Inflammatory macrophage (primary cell): ENCODE measurements around the gene CERT1.
"Not testable (repeated sequence)": the region's sequence is repeated elsewhere in the genome, so short reads cannot be mapped to it uniquely, and the experiment has no call there.

Source experiments
- DNase-seq, 2 donors: peaks; one replicate each; pipeline ENCODE4 v3.0.0-alpha.2; 2020 to 2022

The CERT1 gene

GRCh38 chr5:75522542-75522941 lies 11.1 kb upstream of the CERT1 start:
- no peak for DNase-seq

GRCh38 chr5:75522025-75522424 lies 10.6 kb upstream of the CERT1 start:
- DNase-seq, result no peak

- DNase-seq, result no peak
Observed at GRCh38 chr5:75521195-75521594, 9.8 kb upstream of the CERT1 start.

DNA sequence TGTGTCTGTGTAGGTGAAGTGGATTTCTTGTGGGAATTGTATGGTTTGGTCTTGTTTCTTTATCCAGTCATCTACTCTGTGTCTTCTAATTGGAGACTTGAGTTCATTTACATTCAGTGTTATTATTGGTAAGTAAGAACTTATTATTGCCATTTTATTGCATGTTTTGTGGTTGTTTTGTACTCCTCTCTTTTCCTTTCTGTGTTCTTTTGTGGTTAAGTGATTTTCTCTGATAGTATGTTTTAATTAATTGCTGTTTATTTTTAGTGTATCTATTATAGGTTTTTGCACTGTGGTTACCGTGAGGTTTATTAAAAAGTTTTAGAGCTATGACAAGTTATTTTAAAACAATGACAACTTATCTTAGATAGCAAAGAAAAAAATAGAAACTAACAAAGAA lies 8.3 kb upstream of the CERT1 start:
- no peak for DNase-seq

DNA sequence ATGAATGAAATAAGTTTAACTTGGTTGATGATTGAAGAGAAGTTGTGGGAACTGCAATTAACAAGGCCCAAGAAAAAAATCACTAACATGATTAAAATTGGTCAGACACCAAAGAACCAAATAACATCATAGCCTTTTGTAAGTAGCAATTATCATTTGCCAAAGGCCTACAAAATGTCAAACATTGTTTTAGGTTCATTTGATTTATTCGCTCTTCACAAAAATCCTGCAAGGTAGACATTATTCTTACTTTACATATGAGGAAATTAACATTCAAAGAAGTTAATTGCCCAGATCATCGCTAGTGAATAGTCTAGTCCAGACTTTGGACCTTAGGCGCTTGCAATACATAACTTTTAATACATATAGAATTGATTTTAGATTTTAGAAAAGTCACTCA lies 2.9 kb upstream of the CERT1 start:
- no peak for DNase-seq

GRCh38 chr5:75513841-75514240 lies 2.4 kb upstream of the CERT1 start:
- peak in 1 of 2 donors; percentile 7 for DNase-seq

DNA sequence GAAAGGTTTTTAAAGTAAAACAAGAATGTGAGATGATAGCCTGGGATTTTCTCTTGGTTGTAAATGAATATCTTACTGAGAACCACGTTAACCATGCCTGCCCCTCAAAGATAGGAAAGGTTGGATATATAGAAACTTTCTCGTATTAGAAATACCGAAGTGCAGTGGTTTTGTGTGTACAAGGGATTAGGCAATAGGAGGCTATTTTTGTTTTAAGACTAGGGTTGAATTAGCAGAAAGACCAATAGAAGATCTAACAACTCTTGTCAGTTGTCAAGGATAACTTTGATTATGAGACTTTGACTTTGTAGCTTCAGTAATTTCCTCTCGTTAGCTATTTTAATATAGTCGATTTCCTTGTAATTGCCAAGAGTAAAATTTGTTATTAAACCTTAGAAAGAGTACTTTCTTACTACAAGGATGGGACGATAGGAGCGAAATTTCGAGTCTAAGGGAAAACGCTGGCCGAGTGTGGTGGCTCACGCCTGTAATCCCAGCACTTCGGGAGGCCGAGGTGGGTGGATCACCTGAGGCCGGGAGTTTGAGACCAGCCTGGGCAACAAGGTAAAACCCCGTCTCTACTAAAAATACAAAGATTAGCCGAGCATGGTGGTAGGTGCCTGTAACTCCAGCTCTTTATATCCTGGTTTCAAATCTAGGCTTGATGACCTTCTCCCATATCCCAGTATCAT lies 1.1 kb upstream of the CERT1 start:
- DNase-seq, result peak in 1 of 2 donors; percentile 22

GRCh38 chr5:75510836-75511434 lies 494 bp downstream of the CERT1 start:
- DNase-seq, result peak in 1 of 2 donors; percentile 33

- DNase-seq, result peak; percentile 51 to 55
Observed at GRCh38 chr5:75510417-75510835, 1.0 kb downstream of the CERT1 start.

DNA sequence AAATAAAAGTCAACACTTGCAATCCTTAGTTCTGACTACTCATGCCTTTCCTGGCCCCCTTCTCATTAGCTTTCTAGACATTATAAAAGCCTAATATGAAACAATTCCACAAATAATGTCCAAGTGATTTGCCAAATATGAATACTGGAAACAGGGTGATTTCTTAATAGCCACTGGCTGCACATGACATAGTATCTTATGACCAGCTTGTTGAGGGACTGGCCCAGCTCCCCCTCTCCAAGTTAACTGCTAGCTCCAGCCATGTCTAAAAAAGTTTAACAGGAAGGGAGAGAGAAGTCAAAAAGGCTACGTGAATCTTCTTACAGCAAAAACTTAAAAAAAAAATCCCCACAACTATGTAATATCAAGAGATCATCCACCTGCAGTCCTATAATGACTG lies 1.5 kb downstream of the CERT1 start:
- peak; percentile 86 to 90 for DNase-seq

GRCh38 chr5:75509546-75509945 lies 1.9 kb downstream of the CERT1 start:
- peak; percentile 57 to 75 for DNase-seq

GRCh38 chr5:75507841-75508240 lies 3.6 kb downstream of the CERT1 start:
- no peak for DNase-seq

- not testable (repeated sequence) for DNase-seq
Observed at GRCh38 chr5:75505112-75505511, 6.3 kb downstream of the CERT1 start.

DNA sequence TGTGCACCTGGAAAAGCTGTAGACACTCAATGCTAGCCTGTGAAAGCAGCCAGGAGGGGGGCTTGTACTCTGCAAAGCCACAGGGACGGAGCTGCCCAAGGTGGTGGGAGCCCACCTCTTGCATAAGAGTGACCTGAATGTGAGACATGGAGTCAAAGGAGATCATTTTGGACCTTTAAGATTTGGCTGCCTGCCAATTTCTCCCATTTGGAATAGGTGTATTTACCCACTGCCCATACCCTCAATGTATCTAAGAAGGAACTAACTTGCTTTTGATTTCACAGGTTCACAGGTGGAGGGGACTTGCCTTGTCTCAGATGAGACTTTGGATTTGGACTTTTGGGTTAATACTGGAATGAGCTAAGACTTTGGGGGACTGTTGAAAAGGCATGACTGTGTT lies 12.6 kb downstream of the CERT1 start:
- not testable (repeated sequence) for DNase-seq

GRCh38 chr5:75498208-75498777 lies 13.1 kb downstream of the CERT1 start:
- DNase-seq, result no peak

- DNase-seq, result no peak
Observed at GRCh38 chr5:75496026-75496425, 15.4 kb downstream of the CERT1 start.

DNA sequence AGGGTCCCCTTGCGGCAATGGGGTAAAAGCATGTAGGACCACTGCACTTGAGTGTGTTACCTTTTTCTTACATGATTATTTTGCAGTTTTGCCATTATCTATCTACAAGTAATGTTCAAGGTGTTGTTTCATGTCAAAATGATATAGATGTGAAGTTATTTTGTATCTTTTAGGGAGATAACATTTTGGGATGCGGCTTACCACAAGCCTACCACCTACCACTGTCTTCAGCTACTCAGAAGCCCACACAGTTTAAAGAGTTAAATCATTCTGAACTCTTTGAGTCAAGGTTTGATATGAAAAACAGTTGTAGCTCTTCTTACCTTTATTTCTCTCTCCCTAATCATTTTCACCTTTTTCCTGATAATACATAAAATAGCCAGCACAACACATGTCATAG lies 19.8 kb downstream of the CERT1 start:
- no peak for DNase-seq

GRCh38 chr5:75489847-75490246 lies 21.6 kb downstream of the CERT1 start:
- DNase-seq, result not testable (repeated sequence)

GRCh38 chr5:75484605-75485004 lies 26.8 kb downstream of the CERT1 start:
- no peak for DNase-seq

GRCh38 chr5:75482482-75482881 lies 28.9 kb downstream of the CERT1 start:
- no peak for DNase-seq

DNA sequence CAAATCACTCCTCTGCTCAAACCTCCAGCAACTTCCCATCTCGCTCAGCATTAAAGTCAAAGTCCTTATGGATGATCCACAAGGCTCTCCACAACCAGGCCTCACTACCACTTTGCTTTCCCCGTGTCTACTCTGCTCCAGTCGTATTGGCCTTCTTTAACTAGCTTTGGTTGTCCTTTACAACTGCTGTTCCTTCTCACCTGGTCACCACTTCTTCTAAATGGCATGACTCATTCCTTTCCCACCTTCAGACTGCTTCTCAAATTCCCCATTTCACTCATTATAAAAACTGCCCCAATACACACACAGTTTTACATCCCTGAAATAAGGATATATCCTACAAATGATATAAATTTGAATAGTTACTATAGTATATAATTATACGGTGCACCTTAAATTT lies 30.4 kb downstream of the CERT1 start:
- DNase-seq, result no peak

DNA sequence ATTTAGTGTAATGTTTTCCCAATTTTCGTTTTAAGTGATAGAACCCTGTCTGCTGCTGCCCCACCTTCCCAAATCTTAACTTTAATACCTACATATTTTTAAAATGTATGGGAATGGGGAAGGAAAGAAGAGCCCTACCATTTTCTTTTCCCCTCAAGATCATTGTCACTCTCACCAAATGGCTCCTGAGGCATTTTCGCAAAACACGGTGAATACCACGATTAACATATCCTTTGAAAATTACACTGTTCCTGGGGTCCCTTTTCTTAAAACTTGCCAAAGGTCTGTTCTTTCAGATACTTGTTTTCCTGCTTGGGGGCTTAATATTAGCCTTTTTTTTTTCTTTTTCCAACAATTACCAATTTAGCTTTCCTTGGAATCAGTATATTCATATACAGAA lies 36.1 kb downstream of the CERT1 start:
- no peak for DNase-seq

DNA sequence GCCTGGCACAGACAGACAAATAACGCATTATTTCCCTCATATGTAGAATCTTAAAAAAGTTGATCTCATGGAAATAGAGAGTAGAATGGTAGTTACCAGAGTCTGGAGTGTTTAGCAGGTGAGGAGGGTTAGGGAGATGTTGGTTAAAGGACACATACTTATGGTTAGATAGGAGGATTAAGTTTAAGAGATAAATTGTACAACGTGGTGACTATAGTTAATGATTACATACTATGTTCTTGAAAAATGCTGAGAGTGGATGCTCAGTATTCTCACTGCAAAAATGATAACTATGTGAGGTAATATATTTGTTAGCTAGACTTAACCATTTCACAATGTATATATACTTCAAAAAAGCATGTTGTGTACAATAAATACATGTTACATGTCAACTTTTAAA lies 38.0 kb downstream of the CERT1 start:
- DNase-seq, result no peak

DNA sequence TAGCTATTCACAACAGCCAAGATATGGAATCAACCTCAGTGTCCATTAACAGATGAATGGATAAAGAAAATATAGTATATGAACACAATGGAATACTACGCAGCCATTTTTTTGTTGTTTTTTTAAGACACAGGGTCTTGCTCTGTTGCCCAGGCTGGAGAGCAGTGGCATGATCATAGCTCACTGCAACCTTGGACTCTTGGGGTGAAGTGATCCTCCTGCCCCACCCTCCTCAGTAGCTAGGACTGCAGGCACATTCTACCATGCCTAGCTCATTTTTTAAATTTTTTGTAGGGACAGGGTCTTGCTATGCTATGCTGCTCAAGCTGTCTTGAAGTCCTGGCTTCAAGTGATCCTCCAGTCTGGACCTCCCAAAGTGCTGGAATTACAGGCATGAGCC lies 38.5 kb downstream of the CERT1 start:
- no peak for DNase-seq
